ENCODE data around the gene WDR41.

- TF ChIP-seq CTCF (IDR thresholded peaks at IDR 0.05) (no peak), NR2C2 (CRISPR knock-in tag; IDR thresholded peaks at IDR 0.05) (no peak), RELA (CRISPR knock-in tag; IDR thresholded peaks at IDR 0.05; ENCODE audit: borderline replicate concordance) (no peak), ZNF671 (CRISPR knock-in tag; IDR thresholded peaks at IDR 0.05) (no peak)
Observed at GRCh38 chr5:77394064-77394715, 97.9 kb downstream of the WDR41 start.
